HepG2 (cell line): ENCODE measurements around the gene KCNH1. TPM values are rescaled to one million over a fixed set of nuclear protein-coding genes. Genes with fewer than 3 reads are reported as not detected.

Experiments used
- ATAC-seq: fragments of 200-7000 bp; cut with Tn5 transposase; 3 replicates; pipeline ENCODE4 v1.9.1; 2020; ENCODE audit warnings: mild to moderate bottlenecking, moderate library complexity
- BruUV-seq: library from RNA; stranded (reverse); fragments of 400-500 nt; replicated peaks from 2 replicates; lab custom pipeline; 2021; lab: Mats Ljungman, UMichigan
- CTCF ChIA-PET: fragments of 300-600 bp; formaldehyde crosslinking; extraction: SDS; loops from one replicate; lab custom pipeline; 2021; ENCODE audit warnings: low total read pairs, inconsistent platforms, low intra/inter-chr PET ratio; lab: Yijun Ruan, JAX
- POLR2A ChIA-PET: fragments of 350-600 bp; sonication (Branson Sonifier 250); formaldehyde crosslinking; loops from one replicate; lab custom pipeline; 2020; ENCODE audit warnings: antibody characterized with exemption, inconsistent platforms; lab: Yijun Ruan, JAX
- DNase-seq: peaks from one replicate; pipeline ENCODE4 v3.0.0-alpha.2; 2015; ENCODE audit warnings: low spot score
- FAIRE-seq: peaks from 3 replicates; lab custom pipeline; 2011; peaks lifted over from hg19 to GRCh38; lab: Jason Lieb, UNC
- H2AFZ ChIP-seq: one replicate; pipeline ENCODE4 v1.6.1; 2011; ENCODE audit warnings: low read length, inconsistent platforms
- H3K27ac ChIP-seq: fragments of 300-600 bp; 3 replicates; pipeline ENCODE4 v1.8.0; 2011; ENCODE audit warnings: mixed run types, mild to moderate bottlenecking, mixed read lengths, low read length, inconsistent platforms; ENCODE audit not compliant: insufficient read depth; ENCODE audit errors: extremely low read length
- H3K27me3 ChIP-seq, 2 experiments: fragments of 200-600 bp in 1 of 2; 2 replicates in 1 of 2; 3 replicates in 1 of 2; pipeline versions ENCODE4 v1.6.0 to v1.8.0; 2011; ENCODE audit warnings: low read length in 2 of 2, mild to moderate bottlenecking in 2 of 2, moderate library complexity in 2 of 2, inconsistent platforms in 1 of 2; ENCODE audit not compliant: insufficient read depth in 2 of 2, control insufficient read depth in 1 of 2
- H3K36me3 ChIP-seq, 2 experiments: fragments of 200-600 bp in 1 of 2; replicated peaks in 1 of 2; 2 replicates in 1 of 2; 3 replicates in 1 of 2; pipeline versions ENCODE4 v1.5.1 to v1.8.0; 2011; ENCODE audit warnings: low read length in 2 of 2, inconsistent platforms in 1 of 2; ENCODE audit not compliant: insufficient read depth in 2 of 2, control insufficient read depth in 1 of 2
- H3K4me1 ChIP-seq: 2 replicates; pipeline ENCODE4 v1.5.1; 2012; ENCODE audit warnings: low read length, inconsistent platforms; ENCODE audit not compliant: insufficient read depth
- H3K4me2 ChIP-seq: 2 replicates; pipeline ENCODE4 v1.6.0; 2011; ENCODE audit warnings: low read depth, low read length, inconsistent platforms
- H3K4me3 ChIP-seq, 3 experiments: fragments of 200-600 bp in 1 of 3; sonication (generic), shearing (Covaris generic) in 1 of 3; replicated peaks in 1 of 3; 2 replicates each; pipeline ENCODE4 v1.5.1; 2011 to 2016; ENCODE audit warnings: low read length in 3 of 3, inconsistent platforms in 2 of 3, low read depth in 2 of 3, mild to moderate bottlenecking in 2 of 3, control low read depth in 1 of 3, mixed read lengths in 1 of 3; ENCODE audit not compliant: insufficient read depth in 1 of 3
- H3K79me2 ChIP-seq: one replicate; pipeline ENCODE4 v1.6.1; 2011; ENCODE audit warnings: low read length, inconsistent platforms; ENCODE audit not compliant: insufficient read depth
- H3K9ac ChIP-seq: 2 replicates; pipeline ENCODE4 v1.6.0; 2011; ENCODE audit warnings: mild to moderate bottlenecking, low read depth, low read length, inconsistent platforms; ENCODE audit not compliant: insufficient read depth
- H3K9me3 ChIP-seq: 2 replicates; pipeline ENCODE4 v1.5.1; 2012; ENCODE audit warnings: mild to moderate bottlenecking, low read length
- H4K20me1 ChIP-seq: 2 replicates; pipeline ENCODE4 v1.6.0; 2011; ENCODE audit warnings: inconsistent platforms, mild to moderate bottlenecking, low read length, moderate library complexity; ENCODE audit not compliant: insufficient read depth
- ARID2 ChIP-seq: sonication (generic); formaldehyde crosslinking; IDR thresholded peaks from 2 replicates; pipeline ENCODE4 v1.8.1; 2022; ENCODE audit warnings: mild to moderate bottlenecking, missing genetic modification reagents, borderline replicate concordance
- DMTF1 ChIP-seq: sonication (generic); formaldehyde crosslinking; IDR thresholded peaks from 2 replicates; pipeline ENCODE4 v1.4.0; 2020; ENCODE audit warnings: mild to moderate bottlenecking, missing genetic modification reagents
- KLF9 ChIP-seq: IDR thresholded peaks from 2 replicates; pipeline ENCODE4 v1.6.1; 2016; ENCODE audit warnings: low read depth
- RFXAP ChIP-seq: sonication (generic); formaldehyde crosslinking; IDR thresholded peaks from 2 replicates; pipeline ENCODE4 v1.4.0; 2020; ENCODE audit warnings: missing genetic modification reagents, borderline replicate concordance
- TAF15 ChIP-seq: fragments of 200-400 bp; formaldehyde crosslinking; IDR thresholded peaks from one replicate; pipeline ENCODE4 v1.6.1; 2018; ENCODE audit warnings: mild to moderate bottlenecking, low read depth, low read length; ENCODE audit not compliant: poor library complexity, severe bottlenecking
- ZNF136 ChIP-seq: sonication (generic); formaldehyde crosslinking; IDR thresholded peaks from 2 replicates; pipeline ENCODE4 v1.8.1; 2022; ENCODE audit warnings: low read depth, mild to moderate bottlenecking, moderate library complexity, missing genetic modification reagents
- ZNF207 ChIP-seq: fragments of 450-650 bp; IDR thresholded peaks from 2 replicates; pipeline ENCODE4 v1.6.1; 2016; ENCODE audit warnings: antibody characterized with exemption, borderline replicate concordance
- ZNF24 ChIP-seq: fragments of 450-650 bp; IDR thresholded peaks from 2 replicates; pipeline ENCODE4 v1.6.1; 2017; ENCODE audit warnings: antibody characterized with exemption, mild to moderate bottlenecking
- ZNF280B ChIP-seq: sonication (generic); formaldehyde crosslinking; IDR thresholded peaks from 2 replicates; pipeline ENCODE4 v1.5.0; 2020; ENCODE audit warnings: missing genetic modification reagents, mild to moderate bottlenecking, borderline replicate concordance
- ZNF772 ChIP-seq: sonication (generic); formaldehyde crosslinking; IDR thresholded peaks from 2 replicates; pipeline ENCODE4 v1.5.0; 2020; ENCODE audit warnings: mild to moderate bottlenecking, missing genetic modification reagents
- WGBS: methylation state at CpG from one replicate; pipeline ENCODE4 v1.1.6; 2017; ENCODE audit warnings: low lambda C conversion rate; 5-methylcytosine and 5-hydroxymethylcytosine counted together
- in situ Hi-C: cut with HindIII; loops from 2 replicates; pipeline ENCODE4 v1.10.0; 2017; ENCODE audit warnings: low pct_unique_long_range_greater_than_20kb; ENCODE audit not compliant: extremely low pct_ligation_motif_present
- intact Hi-C: fragments of 100-400 bp; cut with micrococcal nuclease; formaldehyde crosslinking; loops from one replicate; pipeline ENCODE4 v1.10.0; 2022; ENCODE audit not compliant: unreplicated experiment
- polyA plus RNA-seq, 8 experiments: library from polyadenylated mRNA; depleted of rRNA in 3 of 8; stranded (reverse) in 7 of 8; unstranded in 1 of 8; fragments of >200 nt; fragmentation: Illumina TruSeq in 4 of 8; extraction: Trizol in 4 of 8; gene quantifications; 2 replicates each; pipeline versions ENCODE4 v1.2.1 to v1.2.3, GENCODE V29; 2011 to 2016; ENCODE audit warnings: low read depth in 4 of 8, missing spikeins in 1 of 8, mixed read lengths in 1 of 8; ENCODE audit not compliant: insufficient read depth in 1 of 8
- total RNA-seq, 5 experiments: library from RNA; depleted of rRNA; stranded (reverse); fragments of >200 nt; fragmentation: Illumina TruSeq; extraction: Trizol; gene quantifications; 2 replicates each; pipeline ENCODE4 v1.2.3, GENCODE V29; 2016; ENCODE audit warnings: low read depth in 1 of 5
- TF ChIP-seq, protein P1 (sequence below): IDR thresholded peaks from 2 replicates; pipeline ENCODE4 v1.6.1; 2012; ENCODE audit warnings: low read length, improper control_type of control experiment
- TF ChIP-seq, protein P2 (sequence below): sonication (generic); formaldehyde crosslinking; IDR thresholded peaks from 2 replicates; pipeline ENCODE4 v1.4.0; 2020; ENCODE audit warnings: missing genetic modification reagents

KCNH1 gene
- total and polyA plus RNA-seq, 2 of the 13 experiments (the other 11 are each of a cell fraction or from before 2014, with no cell fraction given) = not detected

DNA sequence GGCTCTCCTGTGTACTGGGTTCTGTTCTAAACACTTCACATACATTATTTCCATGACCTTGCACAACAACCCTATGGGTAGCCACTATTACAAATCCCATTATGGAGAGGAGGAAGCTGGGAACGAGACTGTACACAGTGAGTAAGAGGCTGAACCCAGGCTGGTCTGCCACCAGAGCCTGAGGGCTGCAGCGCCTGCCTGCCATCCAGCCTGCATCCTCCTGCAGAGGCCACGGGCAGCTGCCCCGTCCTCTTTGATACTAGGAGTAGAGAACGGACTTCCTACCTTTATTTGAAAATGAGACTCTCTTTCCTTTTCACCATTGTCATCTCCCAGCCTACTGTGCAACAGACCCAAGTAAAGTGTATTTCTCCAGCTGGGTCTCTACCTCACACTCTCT is 435.3 kb downstream of the KCNH1 start:
- no peak overlapping the region for H2AFZ ChIP-seq
- no peak overlapping the region for H3K4me3 ChIP-seq
- no peak for ATAC-seq
- no peaks in the 10 kb centered on the region for H3K27me3 ChIP-seq
- no peaks in the 10 kb centered on the region for H3K9me3 ChIP-seq
- WGBS = 3% methylated on average over 4 of the region's 5 CpGs
- POLR2A ChIA-PET = no interaction called here
- DNase-seq = no peak
- no peak overlapping the region for H3K4me2 ChIP-seq
- H3K36me3 ChIP-seq = no peaks in the 10 kb centered on the region
- no peak overlapping the region for H3K27ac ChIP-seq
- no peaks in the 10 kb centered on the region for H3K4me1 ChIP-seq
- CTCF ChIA-PET = no interaction called here
- intact Hi-C loops = no loop called here
- no peaks in the 10 kb centered on the region for H4K20me1 ChIP-seq
- in situ Hi-C loops = no loop called here
- H3K79me2 ChIP-seq = no peaks in the 10 kb centered on the region
- no TSS peak for BruUV-seq
- no peak for FAIRE-seq
- no peak overlapping the region for H3K9ac ChIP-seq
- no peak for TF ChIP-seq DMTF1
- TF ChIP-seq, protein P1, sequence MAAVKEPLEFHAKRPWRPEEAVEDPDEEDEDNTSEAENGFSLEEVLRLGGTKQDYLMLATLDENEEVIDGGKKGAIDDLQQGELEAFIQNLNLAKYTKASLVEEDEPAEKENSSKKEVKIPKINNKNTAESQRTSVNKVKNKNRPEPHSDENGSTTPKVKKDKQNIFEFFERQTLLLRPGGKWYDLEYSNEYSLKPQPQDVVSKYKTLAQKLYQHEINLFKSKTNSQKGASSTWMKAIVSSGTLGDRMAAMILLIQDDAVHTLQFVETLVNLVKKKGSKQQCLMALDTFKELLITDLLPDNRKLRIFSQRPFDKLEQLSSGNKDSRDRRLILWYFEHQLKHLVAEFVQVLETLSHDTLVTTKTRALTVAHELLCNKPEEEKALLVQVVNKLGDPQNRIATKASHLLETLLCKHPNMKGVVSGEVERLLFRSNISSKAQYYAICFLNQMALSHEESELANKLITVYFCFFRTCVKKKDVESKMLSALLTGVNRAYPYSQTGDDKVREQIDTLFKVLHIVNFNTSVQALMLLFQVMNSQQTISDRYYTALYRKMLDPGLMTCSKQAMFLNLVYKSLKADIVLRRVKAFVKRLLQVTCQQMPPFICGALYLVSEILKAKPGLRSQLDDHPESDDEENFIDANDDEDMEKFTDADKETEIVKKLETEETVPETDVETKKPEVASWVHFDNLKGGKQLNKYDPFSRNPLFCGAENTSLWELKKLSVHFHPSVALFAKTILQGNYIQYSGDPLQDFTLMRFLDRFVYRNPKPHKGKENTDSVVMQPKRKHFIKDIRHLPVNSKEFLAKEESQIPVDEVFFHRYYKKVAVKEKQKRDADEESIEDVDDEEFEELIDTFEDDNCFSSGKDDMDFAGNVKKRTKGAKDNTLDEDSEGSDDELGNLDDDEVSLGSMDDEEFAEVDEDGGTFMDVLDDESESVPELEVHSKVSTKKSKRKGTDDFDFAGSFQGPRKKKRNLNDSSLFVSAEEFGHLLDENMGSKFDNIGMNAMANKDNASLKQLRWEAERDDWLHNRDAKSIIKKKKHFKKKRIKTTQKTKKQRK = no peak
- no peak for TF ChIP-seq KLF9 (CRISPR knock-in tag)
- TF ChIP-seq, protein P2, sequence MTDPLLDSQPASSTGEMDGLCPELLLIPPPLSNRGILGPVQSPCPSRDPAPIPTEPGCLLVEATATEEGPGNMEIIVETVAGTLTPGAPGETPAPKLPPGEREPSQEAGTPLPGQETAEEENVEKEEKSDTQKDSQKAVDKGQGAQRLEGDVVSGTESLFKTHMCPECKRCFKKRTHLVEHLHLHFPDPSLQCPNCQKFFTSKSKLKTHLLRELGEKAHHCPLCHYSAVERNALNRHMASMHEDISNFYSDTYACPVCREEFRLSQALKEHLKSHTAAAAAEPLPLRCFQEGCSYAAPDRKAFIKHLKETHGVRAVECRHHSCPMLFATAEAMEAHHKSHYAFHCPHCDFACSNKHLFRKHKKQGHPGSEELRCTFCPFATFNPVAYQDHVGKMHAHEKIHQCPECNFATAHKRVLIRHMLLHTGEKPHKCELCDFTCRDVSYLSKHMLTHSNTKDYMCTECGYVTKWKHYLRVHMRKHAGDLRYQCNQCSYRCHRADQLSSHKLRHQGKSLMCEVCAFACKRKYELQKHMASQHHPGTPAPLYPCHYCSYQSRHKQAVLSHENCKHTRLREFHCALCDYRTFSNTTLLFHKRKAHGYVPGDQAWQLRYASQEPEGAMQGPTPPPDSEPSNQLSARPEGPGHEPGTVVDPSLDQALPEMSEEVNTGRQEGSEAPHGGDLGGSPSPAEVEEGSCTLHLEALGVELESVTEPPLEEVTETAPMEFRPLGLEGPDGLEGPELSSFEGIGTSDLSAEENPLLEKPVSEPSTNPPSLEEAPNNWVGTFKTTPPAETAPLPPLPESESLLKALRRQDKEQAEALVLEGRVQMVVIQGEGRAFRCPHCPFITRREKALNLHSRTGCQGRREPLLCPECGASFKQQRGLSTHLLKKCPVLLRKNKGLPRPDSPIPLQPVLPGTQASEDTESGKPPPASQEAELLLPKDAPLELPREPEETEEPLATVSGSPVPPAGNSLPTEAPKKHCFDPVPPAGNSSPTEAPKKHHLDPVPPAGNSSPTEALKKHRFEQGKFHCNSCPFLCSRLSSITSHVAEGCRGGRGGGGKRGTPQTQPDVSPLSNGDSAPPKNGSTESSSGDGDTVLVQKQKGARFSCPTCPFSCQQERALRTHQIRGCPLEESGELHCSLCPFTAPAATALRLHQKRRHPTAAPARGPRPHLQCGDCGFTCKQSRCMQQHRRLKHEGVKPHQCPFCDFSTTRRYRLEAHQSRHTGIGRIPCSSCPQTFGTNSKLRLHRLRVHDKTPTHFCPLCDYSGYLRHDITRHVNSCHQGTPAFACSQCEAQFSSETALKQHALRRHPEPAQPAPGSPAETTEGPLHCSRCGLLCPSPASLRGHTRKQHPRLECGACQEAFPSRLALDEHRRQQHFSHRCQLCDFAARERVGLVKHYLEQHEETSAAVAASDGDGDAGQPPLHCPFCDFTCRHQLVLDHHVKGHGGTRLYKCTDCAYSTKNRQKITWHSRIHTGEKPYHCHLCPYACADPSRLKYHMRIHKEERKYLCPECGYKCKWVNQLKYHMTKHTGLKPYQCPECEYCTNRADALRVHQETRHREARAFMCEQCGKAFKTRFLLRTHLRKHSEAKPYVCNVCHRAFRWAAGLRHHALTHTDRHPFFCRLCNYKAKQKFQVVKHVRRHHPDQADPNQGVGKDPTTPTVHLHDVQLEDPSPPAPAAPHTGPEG = no peak
- TF ChIP-seq ZNF280B (CRISPR knock-in tag) = no peak
- TF ChIP-seq ZNF772 = no peak
- TF ChIP-seq ARID2 (CRISPR knock-in tag) = no peak
- TF ChIP-seq RFXAP (CRISPR knock-in tag) = no peak
- TF ChIP-seq TAF15 = no peak
- no peak for TF ChIP-seq ZNF24
- no peak for TF ChIP-seq ZNF207
- TF ChIP-seq ZNF136 (CRISPR knock-in tag) = no peak
